NCI-H748 treated with DMSO at 0.1 percent for 48 hours (cell line): ENCODE data around the gene ADD3.
"Not testable (repeated sequence)": the region's sequence is repeated elsewhere in the genome, so short reads cannot be mapped to it uniquely, and the experiment has no call there.

Source experiments
- DNase-seq: peaks from one replicate; lab custom pipeline; 2025; lab: John Stamatoyannopoulos, UW

ADD3 gene

DNA sequence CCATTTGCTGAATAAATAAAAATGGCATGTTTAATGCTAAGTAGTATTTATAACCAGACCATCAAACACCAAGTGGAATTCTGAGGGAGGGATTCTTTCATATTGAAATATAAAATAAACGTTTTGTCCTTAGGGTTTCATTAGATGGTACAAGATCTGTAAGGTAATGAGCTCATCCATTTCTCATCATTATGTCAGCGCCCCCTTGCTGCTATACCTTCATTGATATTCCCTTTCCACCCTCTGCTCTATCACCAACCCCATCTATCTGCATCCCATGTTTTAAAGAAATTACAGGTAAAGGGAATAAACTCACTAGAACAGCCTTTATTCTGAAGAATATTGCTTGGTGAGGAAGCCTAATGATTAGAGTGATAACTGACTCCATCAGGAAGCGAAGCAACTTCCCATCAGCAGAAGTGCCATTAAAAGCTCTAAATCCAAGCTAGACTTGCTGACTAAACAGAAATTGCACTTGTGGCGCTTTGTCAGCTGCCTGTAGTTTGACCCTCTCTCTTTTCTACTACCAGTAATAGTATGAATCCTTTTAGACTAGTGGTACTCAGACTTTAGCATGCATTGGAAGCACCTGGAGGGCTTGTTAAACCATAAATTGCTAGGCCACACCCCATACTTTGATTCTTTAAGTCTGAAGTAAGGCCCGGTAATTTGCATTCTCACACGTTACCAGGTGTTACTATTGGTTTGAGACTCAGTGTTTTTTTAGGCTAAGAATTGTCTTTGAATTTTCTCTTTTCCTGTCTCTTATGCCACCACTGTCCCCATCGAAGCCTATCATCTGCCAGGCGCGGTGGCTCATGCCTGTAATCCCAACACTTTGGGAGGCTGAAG is 27.5 kb downstream of the ADD3 start:
- DNase-seq, result no peak

DNA sequence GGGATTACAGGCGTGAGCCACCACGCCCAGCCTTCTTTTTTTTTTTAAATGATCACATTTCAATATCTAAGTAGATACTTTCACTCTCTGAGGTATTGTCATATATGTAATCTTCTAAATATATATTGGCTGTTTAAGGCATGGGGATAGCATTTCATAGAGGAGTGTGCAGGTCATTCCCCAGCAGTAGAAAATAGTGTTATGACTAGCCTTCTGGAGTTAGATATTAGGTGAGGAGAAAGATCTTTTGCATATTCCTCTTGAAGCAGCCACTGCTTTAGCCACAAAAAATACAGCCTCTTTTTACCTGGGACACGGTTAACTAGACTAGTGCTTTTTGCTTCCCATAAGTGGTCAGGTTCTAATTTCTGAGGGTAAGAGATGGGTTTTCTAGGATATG is 28.9 kb downstream of the ADD3 start:
- no peak for DNase-seq

DNA sequence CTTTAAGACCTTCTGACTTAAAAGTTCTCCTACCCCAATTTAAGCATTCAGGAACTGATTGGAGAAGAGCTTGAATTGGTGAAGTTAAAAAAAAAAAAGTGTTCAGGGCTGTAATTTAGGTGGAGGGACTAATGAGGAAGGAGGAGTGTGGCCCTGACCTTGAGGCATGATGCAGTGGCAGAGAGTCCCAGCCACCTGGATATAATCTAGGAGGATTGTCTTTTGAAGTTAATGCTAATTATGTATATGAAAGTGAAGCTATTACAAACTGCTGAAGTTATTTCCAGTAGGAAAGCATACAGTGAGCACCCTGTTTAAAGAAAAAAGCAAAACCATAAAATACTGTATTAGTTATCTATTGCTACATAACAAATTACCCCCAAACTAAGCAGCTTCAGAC is 31.5 kb downstream of the ADD3 start:
- DNase-seq, result no peak

DNA sequence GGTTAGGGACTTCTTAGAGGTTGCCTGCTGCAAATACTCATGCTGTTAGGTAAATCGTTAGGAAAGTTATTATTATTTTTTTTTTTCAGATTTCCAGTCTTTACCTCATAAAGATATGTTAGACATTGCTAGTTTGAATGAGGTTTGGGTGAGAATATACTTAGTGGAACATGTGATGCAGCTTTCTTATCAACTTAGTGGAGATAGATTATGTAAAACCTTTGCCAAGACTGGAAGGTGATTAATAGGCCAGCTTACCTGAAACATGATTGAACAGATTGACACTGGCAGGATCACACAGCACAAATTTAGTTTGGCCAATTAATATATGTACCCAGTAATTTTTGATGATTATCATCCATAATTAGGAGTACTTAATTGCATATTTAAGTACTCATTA is 32.3 kb downstream of the ADD3 start:
- DNase-seq, result no peak

DNA sequence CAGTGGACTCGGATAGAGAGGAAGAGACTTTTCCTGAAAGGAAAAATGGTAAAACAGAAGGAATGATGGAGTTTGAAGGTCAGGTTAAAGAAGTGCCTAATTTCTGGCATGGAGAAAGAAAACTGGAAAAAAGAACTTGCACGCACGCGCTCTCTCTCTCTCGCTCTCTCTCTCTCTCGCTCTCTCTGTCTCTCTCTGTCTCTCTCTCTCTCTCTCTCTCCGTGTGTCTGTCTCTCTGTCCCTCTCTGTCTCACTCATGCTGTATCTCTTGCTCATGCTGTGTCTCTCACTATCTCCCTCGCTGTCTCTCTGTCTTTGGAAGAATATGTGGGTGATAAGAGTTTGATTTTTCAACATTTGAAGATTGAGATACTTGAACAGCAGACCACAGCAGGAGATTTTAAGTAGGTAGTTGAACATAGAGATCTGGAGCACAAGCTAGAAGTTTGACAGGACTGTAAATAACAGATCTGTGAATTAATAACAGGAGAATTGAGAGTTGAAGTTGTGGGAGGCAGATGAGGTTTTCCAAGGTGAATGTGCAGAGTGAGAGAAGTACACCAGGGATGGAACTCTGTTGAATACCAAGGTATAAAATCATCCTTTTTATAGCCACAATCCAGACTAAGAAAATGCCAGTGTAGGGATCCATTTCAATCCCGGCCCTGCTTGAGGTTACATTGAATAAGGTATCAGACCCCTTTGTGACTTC is 33.1 kb downstream of the ADD3 start:
- DNase-seq, result no peak

DNA sequence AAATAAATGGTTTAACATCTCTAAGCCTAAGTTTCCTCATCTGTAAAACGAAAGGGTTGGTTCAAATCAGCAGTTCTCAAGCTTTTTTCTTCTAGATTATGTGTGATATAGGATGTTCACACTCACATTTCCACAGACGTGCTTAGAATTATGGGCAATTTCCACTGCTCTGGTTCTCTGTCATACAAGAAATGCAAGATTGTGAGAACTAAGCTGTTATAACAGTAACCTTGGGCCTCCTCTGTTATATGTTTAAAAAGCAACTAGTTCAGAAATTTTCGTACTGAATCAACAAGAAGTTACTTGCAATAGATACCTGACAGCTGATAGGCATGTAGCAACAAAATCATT is 33.7 kb downstream of the ADD3 start:
- DNase-seq, result no peak

DNA sequence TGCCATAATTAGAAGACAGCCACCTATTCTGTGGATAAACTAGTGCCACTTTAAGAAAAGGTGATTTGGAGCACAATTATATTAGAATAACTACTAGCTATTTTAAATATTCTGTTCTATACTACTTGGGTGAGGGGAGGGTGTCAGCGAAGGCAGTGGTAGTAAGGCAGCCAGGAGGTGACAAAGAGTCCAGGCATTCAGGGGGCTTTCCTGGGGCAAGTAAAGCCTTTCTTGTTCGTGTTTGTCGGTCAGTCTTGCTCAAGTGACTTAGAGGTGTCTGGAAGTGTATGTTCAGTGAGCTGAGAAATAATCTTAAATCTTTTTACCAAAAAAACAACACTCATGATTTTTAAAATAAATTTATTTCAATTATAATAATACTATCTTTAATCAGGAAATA is 34.4 kb downstream of the ADD3 start:
- no peak for DNase-seq

DNA sequence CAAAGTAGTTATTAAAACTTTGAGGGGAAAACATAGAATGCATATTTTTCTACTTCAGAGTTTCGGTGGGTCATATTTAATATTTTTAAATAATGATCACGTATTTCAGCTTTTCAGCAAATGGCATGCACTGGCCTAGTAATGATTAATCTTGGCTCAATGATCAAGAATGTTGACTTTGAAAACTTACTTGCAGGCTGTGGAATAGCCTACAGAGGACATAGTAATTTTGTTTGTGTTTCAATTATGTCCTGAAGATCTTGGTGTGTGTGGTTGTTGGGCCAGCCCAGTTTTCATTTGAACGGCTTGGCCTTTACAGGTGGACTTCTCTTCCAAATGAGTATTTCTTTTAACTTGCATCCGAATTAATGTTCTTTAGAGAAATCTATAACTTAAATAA is 35.1 kb downstream of the ADD3 start:
- no peak for DNase-seq

DNA sequence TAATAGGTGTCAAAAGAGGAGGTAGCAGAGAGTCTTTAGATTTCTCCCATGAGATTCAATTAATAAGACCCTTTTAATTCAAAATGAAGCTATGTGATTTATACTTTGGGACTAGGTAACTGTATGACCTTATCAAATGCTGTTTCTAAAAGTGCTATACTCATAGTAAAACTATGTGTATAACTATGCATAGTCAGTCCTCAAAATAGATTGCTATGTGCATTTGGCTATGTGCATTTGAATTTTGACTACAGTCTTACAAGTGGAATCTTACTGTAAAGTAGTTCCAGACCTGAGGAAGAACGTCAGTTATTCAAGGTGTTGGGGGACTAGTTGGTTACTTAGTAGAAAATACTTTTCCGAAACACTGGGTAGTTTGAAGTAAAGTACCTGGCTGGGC is 36.9 kb downstream of the ADD3 start:
- DNase-seq, result no peak

DNA sequence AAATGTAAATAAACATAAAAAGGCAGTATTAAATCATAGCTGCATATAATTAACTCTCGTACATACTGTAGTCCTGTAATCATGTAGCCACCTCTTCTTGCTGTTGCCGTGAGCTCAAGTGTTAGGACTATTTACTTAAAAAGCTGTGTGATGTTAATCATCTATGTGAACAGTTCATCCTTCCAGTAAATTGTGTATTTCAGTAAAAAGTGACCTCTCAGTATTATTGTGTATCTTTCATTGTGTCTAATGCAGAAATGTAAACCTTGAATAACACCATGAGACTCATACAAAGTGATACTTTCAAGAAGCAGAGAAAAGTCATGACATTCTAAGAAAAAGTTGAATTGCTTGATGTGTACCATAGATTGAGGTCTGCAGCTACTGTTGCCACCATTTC is 38.0 kb downstream of the ADD3 start:
- DNase-seq, result no peak

DNA sequence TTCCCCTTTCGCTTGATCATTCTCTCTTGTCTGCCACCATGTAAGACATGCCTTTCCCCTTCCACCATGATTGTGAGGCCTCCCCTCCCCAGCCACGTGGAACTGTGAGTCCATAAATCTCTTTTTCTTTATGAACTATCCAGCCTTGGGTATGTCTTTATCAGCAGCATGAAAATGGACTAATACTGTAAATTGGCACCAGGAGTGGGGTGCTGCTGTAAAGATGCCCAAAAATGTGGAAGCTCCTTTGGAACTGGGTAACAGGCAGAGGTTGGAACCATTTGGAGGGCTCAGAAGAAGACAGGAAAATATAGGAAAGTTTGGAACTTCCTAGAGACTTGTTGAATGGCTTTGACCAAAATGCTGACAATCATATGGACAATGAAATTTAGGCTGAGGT is 40.4 kb downstream of the ADD3 start:
- DNase-seq, result not testable (repeated sequence)

DNA sequence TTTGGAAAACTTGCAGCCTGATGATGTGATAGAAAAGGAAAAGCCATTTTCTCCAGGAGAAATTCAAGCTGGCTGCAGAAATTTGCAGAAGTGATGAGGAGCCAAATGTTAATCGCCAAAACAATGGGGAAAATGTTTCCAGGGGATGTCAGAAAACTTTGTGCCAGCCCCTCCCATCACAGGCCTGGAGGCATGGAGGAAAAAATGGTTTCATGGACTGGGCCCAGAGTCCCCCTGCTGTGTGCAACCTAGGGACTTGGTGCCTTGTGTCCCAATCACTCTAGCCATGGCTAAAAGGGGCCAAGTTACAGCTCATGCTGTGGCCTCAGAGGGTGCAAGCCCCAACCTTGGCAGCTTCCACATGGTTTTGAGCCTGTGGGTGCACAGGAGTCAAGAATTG is 41.0 kb downstream of the ADD3 start:
- no peak for DNase-seq

DNA sequence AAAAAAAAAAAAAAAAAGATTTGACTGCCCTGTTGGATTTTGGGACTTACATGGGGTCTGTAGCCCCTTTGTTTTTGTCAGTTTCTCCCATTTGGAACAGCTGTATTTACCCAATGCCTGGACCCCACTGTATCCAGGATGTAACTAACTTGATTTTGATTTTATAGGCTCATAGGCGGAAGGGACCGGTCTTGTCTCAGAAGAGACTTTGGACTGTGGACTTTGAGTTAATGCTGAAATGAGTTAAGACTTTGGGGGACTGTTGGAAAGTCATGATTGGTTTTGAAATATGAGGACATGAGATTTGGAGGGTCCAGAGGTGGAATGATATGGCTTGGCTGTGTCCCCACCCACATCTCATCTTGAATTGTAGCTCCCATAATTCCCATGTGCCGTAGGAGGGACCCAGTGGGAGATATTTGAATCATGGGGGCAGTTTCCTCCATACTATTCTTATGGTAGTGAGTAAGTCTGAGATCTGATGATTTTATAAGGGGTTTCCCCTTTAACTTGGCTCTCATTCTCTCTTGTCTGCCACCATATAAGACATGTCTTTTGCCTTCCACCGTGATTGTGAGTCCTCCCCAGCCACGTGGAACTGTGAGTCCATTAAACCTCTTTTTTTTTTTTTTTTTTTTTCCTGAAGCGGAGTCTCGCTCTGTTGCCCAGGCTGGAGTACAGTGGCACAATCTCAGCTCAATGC is 42.3 kb downstream of the ADD3 start:
- not testable (repeated sequence) for DNase-seq

DNA sequence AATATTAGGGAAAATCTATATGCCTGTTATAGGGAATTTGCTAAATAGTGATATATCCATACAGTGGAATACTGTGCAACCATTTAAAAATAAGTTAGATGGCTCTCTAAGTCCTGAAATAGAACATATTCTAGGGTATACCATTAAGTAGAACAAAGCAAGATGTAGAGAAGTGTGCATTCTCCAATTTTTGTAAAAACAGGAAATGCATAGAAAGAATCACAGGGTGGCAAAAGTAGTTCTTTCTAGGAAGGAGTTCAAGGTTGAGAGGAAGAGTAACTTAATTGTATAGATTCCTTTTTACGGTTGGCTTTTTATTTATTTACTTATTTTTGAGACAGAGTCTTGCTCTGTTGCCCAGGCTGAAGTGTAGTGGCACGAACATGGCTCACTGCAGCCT is 43.7 kb downstream of the ADD3 start:
- no peak for DNase-seq

DNA sequence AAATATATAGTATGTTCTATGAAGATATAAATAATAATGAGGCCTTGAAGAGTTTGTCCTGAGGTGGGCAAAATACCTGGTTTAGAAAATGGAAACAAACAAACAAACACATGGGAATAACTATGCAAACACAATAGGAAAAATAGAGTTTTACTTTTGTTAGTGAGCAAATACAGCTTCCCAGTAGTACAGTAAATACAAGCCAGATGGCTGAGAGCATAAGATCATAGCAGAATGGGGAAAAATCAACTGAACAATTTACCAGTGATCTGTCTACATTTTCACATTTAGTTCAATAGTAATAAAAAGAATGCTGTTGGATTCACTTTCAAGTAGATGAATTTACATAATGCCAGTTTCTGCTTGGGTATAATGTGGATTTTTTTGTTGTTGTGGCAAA is 45.1 kb downstream of the ADD3 start:
- no peak for DNase-seq

DNA sequence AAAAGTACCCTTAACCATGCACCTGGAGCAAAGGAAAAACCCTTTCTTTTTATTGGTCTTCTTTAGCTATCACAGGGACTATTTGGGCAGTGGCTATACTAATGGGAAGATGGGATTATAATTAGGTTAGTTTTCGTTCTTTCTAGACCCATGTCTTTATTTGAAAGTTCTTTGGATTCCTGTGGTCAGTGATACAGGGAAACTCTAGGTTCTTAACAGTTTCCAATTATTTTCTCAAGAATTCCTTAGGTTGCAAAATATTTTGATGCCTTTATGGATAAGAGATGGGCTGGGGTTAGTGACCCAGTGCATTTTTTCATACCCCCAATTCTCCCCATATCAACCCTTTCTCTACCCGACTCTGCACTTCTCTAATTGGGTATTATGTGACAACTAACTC is 49.0 kb downstream of the ADD3 start:
- no peak for DNase-seq

DNA sequence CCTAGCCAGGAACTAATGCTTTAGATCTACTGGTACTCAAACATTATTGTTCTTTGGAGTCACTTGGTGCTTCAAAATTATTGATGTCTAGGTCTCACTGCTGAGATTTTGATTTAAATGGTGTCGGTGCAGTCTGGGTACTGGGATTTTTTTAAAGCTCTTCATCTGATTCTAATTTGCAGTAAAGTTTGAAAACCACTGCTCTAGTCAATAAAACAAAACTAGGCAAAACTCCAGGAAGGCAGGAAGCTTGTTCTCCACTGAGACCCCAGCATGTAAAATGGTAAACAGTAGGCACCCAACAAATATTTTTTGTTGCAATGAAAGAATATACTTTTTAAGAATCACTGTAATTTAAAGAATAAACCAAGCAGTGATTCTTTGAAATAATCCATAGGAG is 49.7 kb downstream of the ADD3 start:
- no peak for DNase-seq

DNA sequence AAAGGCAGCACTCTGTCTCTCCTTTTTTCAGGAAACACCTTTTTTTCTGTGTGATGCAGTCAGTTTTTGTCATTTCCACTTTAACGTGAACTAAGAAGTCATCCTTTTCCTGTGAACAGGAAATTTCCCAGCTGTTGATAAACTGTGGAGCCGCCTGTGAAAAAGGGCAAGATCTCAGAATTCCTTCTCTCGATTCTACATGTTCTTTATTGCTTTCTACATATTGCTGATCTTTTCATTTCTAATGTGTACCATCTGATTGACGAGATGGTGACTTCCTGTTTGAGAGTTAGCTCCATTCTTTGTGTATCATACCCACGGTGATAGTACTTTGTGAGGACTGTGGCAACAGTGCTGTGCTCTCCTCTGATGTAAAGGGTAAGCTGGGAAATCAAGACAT is 50.4 kb downstream of the ADD3 start:
- no peak for DNase-seq

DNA sequence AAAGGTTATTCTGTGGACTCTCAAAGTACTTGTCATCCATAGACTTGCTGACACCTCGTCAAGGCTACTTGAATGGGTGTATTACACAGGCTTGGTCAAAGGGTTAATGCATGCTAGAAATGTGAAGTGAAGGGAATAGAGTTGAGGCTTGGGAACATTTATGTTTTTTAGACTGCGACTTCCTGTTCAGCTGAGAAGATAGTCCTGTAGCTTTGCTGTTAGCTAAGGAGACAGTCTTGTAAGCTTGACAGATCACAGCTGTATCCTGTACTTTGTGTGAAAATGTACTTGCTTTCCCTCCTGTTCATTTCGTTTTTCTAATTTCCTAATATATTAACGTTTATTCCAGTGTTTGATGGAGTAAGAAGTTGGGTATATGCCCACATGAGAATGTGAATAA is 52.1 kb downstream of the ADD3 start:
- DNase-seq, result no peak

DNA sequence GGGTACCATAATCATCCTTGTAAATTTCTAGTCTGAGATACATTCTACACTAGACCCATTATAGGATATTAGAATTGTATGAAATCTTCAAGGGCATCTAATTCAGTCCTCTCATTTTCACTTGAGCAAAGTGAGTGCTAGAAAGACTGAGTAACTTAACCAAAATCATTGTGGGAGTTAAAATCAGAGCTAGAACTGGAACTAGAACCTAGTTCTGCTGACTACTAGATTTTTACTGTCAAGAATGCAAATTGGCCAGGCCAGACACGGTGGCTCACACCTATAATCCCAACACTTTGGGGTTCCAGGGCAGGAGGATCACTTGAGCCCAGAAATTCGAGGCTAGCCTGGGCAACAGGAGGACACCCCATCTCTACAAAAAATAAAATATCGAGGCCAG is 53.9 kb downstream of the ADD3 start:
- no peak for DNase-seq

DNA sequence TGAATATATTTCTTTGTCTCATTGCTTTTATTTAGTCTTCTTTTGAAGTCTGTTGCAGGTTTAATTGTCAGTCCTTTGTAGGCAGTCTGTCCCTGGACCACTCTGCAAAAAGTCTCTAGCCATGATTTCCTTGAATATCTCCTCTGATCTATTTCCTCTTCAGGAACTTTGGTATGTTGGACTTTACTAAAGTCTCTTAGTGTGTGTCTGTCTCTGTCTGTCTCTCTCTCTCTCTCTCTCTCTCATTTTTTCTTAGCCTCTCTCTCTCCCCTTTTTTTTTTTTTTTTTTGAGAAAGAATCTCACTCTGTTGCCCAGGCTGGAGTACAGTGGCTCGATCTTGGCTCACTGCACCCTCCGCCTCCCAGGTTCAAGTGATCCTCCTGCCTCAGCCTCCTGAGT is 57.5 kb downstream of the ADD3 start:
- DNase-seq, result no peak

DNA sequence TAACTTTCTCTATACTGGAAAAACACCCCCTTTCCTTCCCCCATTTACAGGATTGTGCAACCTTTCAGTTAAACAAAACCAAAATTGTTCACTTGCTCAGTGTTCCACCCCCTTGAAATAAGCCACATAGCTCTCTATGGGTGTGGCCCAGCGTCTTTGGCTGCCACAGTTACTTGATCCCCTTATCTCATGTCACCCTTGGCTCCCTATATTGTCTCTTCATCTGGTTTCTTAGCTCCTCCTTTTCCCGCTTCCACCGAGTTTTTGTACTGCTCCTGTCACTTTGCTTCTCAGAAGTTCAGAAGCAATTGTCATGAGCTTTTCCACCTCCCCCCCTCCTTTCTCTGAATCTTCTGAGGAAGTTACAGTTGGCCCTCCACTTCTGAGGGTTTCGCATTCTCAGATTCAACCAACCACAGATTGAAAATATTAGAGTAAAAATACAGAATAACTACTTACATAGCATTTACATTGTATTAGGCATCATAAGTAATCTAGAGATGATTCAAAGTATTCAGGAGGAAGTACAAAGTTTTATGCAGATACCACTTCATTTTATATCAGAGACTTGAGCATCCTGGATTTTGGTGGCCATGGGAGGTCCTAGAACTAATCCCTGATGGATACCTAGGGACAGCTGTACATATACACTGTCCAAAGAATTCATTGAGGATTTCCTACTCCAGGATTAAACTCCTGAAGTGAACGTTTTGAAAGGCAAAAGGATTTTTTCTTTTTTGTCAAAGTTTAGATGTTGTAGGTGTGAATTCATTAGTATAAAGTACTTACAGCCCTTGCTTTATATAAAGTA is 60.4 kb downstream of the ADD3 start:
- DNase-seq, result no peak
